GM12878 (cell line): ENCODE data around the gene PHF14. TPM values are rescaled to one million over a fixed set of nuclear protein-coding genes. Genes with fewer than 3 reads are reported as not detected.

Experiments used
- ATAC-seq: fragments of 200-7000 bp; cut with Tn5 transposase; 3 replicates; pipeline ENCODE4 v1.9.1; 2020; ENCODE audit warnings: mild to moderate bottlenecking, moderate library complexity
- BruUV-seq: library from RNA; stranded (reverse); fragments of 400-500 nt; replicated peaks from 2 replicates; lab custom pipeline; 2021; lab: Mats Ljungman, UMichigan
- CTCF ChIA-PET: fragments of 300-600 bp; sonication (Branson Sonifier 250); formaldehyde crosslinking; extraction: SDS; loops from one replicate; lab custom pipeline; 2021; ENCODE audit warnings: inconsistent platforms; lab: Yijun Ruan, JAX
- POLR2A ChIA-PET: fragments of 350-600 bp; formaldehyde crosslinking; extraction: SDS; loops from one replicate; lab custom pipeline; 2021; ENCODE audit warnings: inconsistent platforms; lab: Charles Lee
- RAD21 ChIA-PET: fragments of 300-600 bp; sonication (Branson Sonifier 250); formaldehyde crosslinking; loops from one replicate; lab custom pipeline; 2023; ENCODE audit warnings: antibody characterized with exemption; ENCODE audit not compliant: unreplicated experiment; lab: Charles Lee
- SMC1A ChIA-PET: fragments of 300-600 bp; sonication (Branson Sonifier 250); formaldehyde crosslinking; loops from one replicate; lab custom pipeline; 2023; ENCODE audit not compliant: unreplicated experiment, uncharacterized antibody; lab: Charles Lee
- DNase-seq: peaks from one replicate; pipeline ENCODE4 v3.0.0-alpha.2; 2011; ENCODE audit warnings: low read depth, low spot score
- FAIRE-seq: peaks from 3 replicates; lab custom pipeline; 2011; peaks lifted over from hg19 to GRCh38; lab: Jason Lieb, UNC
- H2AFZ ChIP-seq: 2 replicates; pipeline ENCODE4 v1.6.0; 2011; ENCODE audit warnings: low read depth, low read length, control low read depth; ENCODE audit not compliant: control insufficient read depth
- H3K27ac ChIP-seq: 2 replicates; pipeline ENCODE4 v1.5.1; 2011; ENCODE audit warnings: control low read depth; ENCODE audit not compliant: control insufficient read depth, insufficient read depth
- H3K27me3 ChIP-seq, 2 experiments: replicated peaks in 1 of 2; 2 replicates each; pipeline versions ENCODE4 v1.6.0 to v1.6.1; 2011; ENCODE audit warnings: low read length in 1 of 2; ENCODE audit not compliant: control insufficient read depth in 2 of 2, insufficient read depth in 2 of 2
- H3K36me3 ChIP-seq, 2 experiments: 2 replicates each; pipeline ENCODE4 v1.5.1; 2011; ENCODE audit warnings: low read length in 1 of 2; ENCODE audit not compliant: control insufficient read depth in 2 of 2, insufficient read depth in 2 of 2
- H3K4me1 ChIP-seq: 2 replicates; pipeline ENCODE4 v1.6.1; 2011; ENCODE audit warnings: mild to moderate bottlenecking, low read length, moderate library complexity, mixed read lengths; ENCODE audit not compliant: control insufficient read depth, insufficient read depth
- H3K4me2 ChIP-seq: 2 replicates; pipeline ENCODE4 v1.6.0; 2011; ENCODE audit warnings: control low read depth; ENCODE audit not compliant: control insufficient read depth, insufficient read depth
- H3K4me3 ChIP-seq: fragments of 200-600 bp; sonication (generic); 2 replicates; pipeline ENCODE4 v1.5.1; 2016
- H3K79me2 ChIP-seq: 2 replicates; pipeline ENCODE4 v1.6.0; 2011; ENCODE audit warnings: low read length; ENCODE audit not compliant: control insufficient read depth, insufficient read depth
- H3K9ac ChIP-seq: 2 replicates; pipeline ENCODE4 v1.8.0; 2011; ENCODE audit warnings: low read length, control low read depth, mixed read lengths; ENCODE audit not compliant: control insufficient read depth, insufficient read depth
- H3K9me3 ChIP-seq: replicated peaks from 3 replicates; pipeline ENCODE4 v1.5.1; 2011; ENCODE audit warnings: mild to moderate bottlenecking, low read length; ENCODE audit not compliant: control insufficient read depth, insufficient read depth
- H4K20me1 ChIP-seq: 2 replicates; pipeline ENCODE4 v1.6.0; 2011; ENCODE audit not compliant: control insufficient read depth, insufficient read depth
- ATF2 ChIP-seq: IDR thresholded peaks from 2 replicates; pipeline ENCODE4 v1.6.1; 2012; ENCODE audit warnings: low read length, inconsistent platforms
- FOXM1 ChIP-seq: IDR thresholded peaks from 2 replicates; pipeline ENCODE4 v1.6.1; 2012; ENCODE audit warnings: low read depth, mild to moderate bottlenecking, inconsistent platforms, low read length, moderate library complexity
- GABPA ChIP-seq: IDR thresholded peaks from 2 replicates; pipeline ENCODE4 v1.6.1; 2014; ENCODE audit warnings: antibody characterized with exemption, low read depth, mild to moderate bottlenecking, inconsistent platforms
- NFXL1 ChIP-seq: fragments of 450-650 bp; IDR thresholded peaks from 2 replicates; pipeline ENCODE4 v1.6.1; 2017; ENCODE audit warnings: antibody characterized with exemption, mild to moderate bottlenecking, borderline replicate concordance
- NR2F1 ChIP-seq: fragments of 450-650 bp; conservative IDR thresholded peaks from 2 replicates; pipeline ENCODE4 v1.6.1; 2017; ENCODE audit warnings: mild to moderate bottlenecking
- RCOR1 ChIP-seq: conservative IDR thresholded peaks from 2 replicates; pipeline ENCODE4 v1.6.1; 2012; ENCODE audit warnings: low read depth, low read length, improper control_type of control experiment
- SREBF1 ChIP-seq: IDR thresholded peaks from 2 replicates; pipeline ENCODE4 v1.6.1; 2012; ENCODE audit warnings: mild to moderate bottlenecking, low read length
- TBL1XR1 ChIP-seq: IDR thresholded peaks from 2 replicates; pipeline ENCODE4 v1.6.1; 2012; ENCODE audit warnings: low read depth, low read length, improper control_type of control experiment
- USF2 ChIP-seq: IDR thresholded peaks from 2 replicates; pipeline ENCODE4 v1.6.1; 2011; ENCODE audit warnings: low read depth, low read length, improper control_type of control experiment, borderline replicate concordance
- ZBED1 ChIP-seq: IDR thresholded peaks from 2 replicates; pipeline ENCODE4 v1.6.1; 2016; ENCODE audit warnings: borderline replicate concordance
- ZBTB11 ChIP-seq: fragments of 450-650 bp; formaldehyde crosslinking; IDR thresholded peaks from 2 replicates; pipeline ENCODE4 v1.5.0; 2022; ENCODE audit warnings: mild to moderate bottlenecking, missing genetic modification characterization
- ZNF384 ChIP-seq: IDR thresholded peaks from 2 replicates; pipeline ENCODE4 v1.6.1; 2012; ENCODE audit warnings: low read depth, mild to moderate bottlenecking, low read length, improper control_type of control experiment, borderline replicate concordance
- WGBS: methylation state at CpG from one replicate; pipeline ENCODE4 v1.1.6; 2016; ENCODE audit warnings: low lambda C conversion rate; ENCODE audit not compliant: insufficient replicate concordance, insufficient coverage; ENCODE audit errors: missing lambda C conversion rate; 5-methylcytosine and 5-hydroxymethylcytosine counted together
- in situ Hi-C: fragments of 300-500 bp; cut with MboI; formaldehyde crosslinking; loops from 9 replicates; pipeline ENCODE4 v1.14.3; 2018; ENCODE audit warnings: mixed read lengths
- intact Hi-C: fragments of 100-400 bp; cut with micrococcal nuclease; formaldehyde crosslinking; loops from one replicate; pipeline ENCODE4 v1.14.2; 2022; ENCODE audit not compliant: unreplicated experiment
- polyA plus RNA-seq, 11 experiments: library from polyadenylated mRNA; depleted of rRNA in 4 of 11; unstranded in 6 of 11; stranded (reverse) in 5 of 11; fragments of >200 nt; fragmentation: Nextera tagmentation in 4 of 11; fragmentation: Illumina TruSeq in 1 of 11; extraction: Ambion mirVana in 4 of 11; extraction: Trizol in 1 of 11; gene quantifications; 1 replicate in 1 of 11; 2 replicates in 10 of 11; pipeline versions ENCODE4 v1.2.1 to v1.2.3, GENCODE V29; 2011 to 2016; ENCODE audit warnings: inconsistent platforms in 2 of 11, missing spikeins in 2 of 11, low read depth in 1 of 11
- total RNA-seq, 4 experiments: library from RNA; depleted of rRNA in 3 of 4; stranded (reverse); fragments of >200 nt in 3 of 4; fragmentation: Illumina TruSeq in 1 of 4; extraction: Trizol in 1 of 4; gene quantifications; 2 replicates each; pipeline versions ENCODE4 v1.2.1 to v1.2.3, GENCODE V29; 2013 to 2021
- TF ChIP-seq, protein P1 (sequence below): fragments of 450-650 bp; IDR thresholded peaks from 2 replicates; pipeline ENCODE4 v1.6.1; 2017; ENCODE audit warnings: low read depth, mild to moderate bottlenecking, moderate library complexity

Gene PHF14
- total and polyA plus RNA-seq, 10 of the 15 experiments (the other 5 are each of a cell fraction or from before 2014, with no cell fraction given): 21.3 to 47.1 (median 29.9) TPM

DNA sequence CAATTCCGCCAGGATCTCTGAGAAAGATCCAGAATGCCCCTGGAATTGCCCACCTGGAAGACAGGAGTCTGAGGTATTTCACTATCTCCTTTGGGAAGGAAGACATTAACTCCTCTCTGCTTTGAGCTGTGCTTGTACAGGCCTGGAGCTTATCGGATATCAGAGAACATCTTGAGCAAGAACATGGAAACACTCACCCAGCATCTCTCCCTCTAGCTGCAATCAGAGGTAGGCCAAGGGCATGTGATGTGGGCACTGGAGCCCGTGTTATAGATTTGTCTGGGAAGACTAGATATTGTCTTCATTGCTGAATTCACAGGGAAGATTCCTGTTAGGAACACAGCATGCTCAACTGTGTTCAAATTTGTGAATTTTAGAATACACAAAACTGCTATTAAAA lies 233.9 kb downstream of the PHF14 start:
- H3K27ac ChIP-seq: no peak overlapping the region
- H3K4me2 ChIP-seq: no peak overlapping the region
- 42% methylated on average over 3 of the region's 3 CpGs for WGBS
- H3K79me2 ChIP-seq: no peaks in the 10 kb centered on the region
- H3K9me3 ChIP-seq: no peaks in the 10 kb centered on the region
- TF ChIP-seq TBL1XR1: no peak
- TF ChIP-seq USF2: no peak
- no peak for TF ChIP-seq ZBTB11
- no peak for TF ChIP-seq ZBED1
- no peak for TF ChIP-seq ZNF384
- no peak for TF ChIP-seq NR2F1
- TF ChIP-seq RCOR1: no peak
- TF ChIP-seq FOXM1: no peak
- no peak for TF ChIP-seq SREBF1
- no peak for TF ChIP-seq ATF2
- no peak for TF ChIP-seq GABPA
- TF ChIP-seq NFXL1: no peak
- TF ChIP-seq, protein P1, sequence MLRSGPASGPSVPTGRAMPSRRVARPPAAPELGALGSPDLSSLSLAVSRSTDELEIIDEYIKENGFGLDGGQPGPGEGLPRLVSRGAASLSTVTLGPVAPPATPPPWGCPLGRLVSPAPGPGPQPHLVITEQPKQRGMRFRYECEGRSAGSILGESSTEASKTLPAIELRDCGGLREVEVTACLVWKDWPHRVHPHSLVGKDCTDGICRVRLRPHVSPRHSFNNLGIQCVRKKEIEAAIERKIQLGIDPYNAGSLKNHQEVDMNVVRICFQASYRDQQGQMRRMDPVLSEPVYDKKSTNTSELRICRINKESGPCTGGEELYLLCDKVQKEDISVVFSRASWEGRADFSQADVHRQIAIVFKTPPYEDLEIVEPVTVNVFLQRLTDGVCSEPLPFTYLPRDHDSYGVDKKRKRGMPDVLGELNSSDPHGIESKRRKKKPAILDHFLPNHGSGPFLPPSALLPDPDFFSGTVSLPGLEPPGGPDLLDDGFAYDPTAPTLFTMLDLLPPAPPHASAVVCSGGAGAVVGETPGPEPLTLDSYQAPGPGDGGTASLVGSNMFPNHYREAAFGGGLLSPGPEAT: no peak
- TF ChIP-seq, all 136 proteins: peak for 0
- intact Hi-C loops: no loop called here
- Histone ChIP-seq H4K20me1 (no peaks in the 10 kb centered on the region), H3K4me3 (no peak overlapping the region), H3K4me1 (no peaks in the 10 kb centered on the region), H3K9ac (no peak overlapping the region), H3K36me3 (no peaks in the 10 kb centered on the region), H2AFZ (no peak overlapping the region), H3K27me3 (no peaks in the 10 kb centered on the region)
- in situ Hi-C loops: no loop called here
- no peak for ATAC-seq
- SMC1A ChIA-PET: interaction anchor here (0.7 kb wide), 1 partner anchor 150 kb away, joined by 3 read pairs; no protein-coding TSS in a partner anchor
- no TSS peak for BruUV-seq
- FAIRE-seq: no peak
- POLR2A ChIA-PET: no interaction called here
- RAD21 ChIA-PET: no interaction called here
- CTCF ChIA-PET: interaction anchor here (1.6 kb wide), 1 partner anchor 9 kb away, joined by 5 read pairs; no protein-coding TSS in a partner anchor
- no peak for DNase-seq
